ENCODE data around the gene OSBPL6. TPM values are rescaled to one million over a fixed set of nuclear protein-coding genes. Genes with fewer than 3 reads are reported as not detected.
"Not testable (repeated sequence)": the region's sequence is repeated elsewhere in the genome, so short reads cannot be mapped to it uniquely, and the experiment has no call there.

The OSBPL6 gene
- total and polyA plus RNA-seq, 2 donors (not counting 1 experiment from before 2014, with no cell fraction given), result 0.06 TPM; not detected in 1

DNA sequence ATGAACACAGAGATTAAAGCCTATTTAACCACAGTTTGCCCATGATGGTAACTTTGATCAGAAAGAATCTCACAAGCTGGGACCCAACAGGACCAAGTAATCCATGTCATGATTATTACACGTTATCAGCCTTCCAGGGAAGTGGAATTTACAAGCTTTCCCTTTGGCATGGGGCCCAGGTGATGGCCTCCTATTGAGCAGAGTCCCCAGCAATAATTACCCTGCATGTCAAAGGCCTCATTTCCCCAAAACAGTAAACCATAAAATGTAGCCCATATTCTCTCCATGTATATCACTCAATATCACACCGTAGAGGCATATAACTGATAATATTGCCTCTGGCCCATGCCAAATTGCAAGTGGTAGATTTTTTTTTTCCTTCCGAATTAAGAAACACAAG lies 217.7 kb downstream of the OSBPL6 start:
- ATAC-seq (ENCODE audit: low read depth) (no peak), DNase-seq (no peak)
- intact Hi-C loops (cut with micrococcal nuclease), result no loop called here
- Mint-ChIP-seq H3K4me3 (peak overlapping the region; percentile 15), H3K27me3 (no peaks in the 10 kb centered on the region), H3K9me3 (ENCODE audit: insufficient read depth) (no peaks in the 10 kb centered on the region), H3K27ac (peak overlapping the region; percentile 7), H3K4me1 (peaks cover 19% of the 10 kb centered on the region)
- peaks cover 10 to 15% of the 10 kb centered on the region in 2 donors for H3K4me1 ChIP-seq (ENCODE audit: control insufficient read depth in 2 of 2, insufficient read depth in 2 of 2, low read length in 2 of 2)
- TF ChIP-seq, protein P1, sequence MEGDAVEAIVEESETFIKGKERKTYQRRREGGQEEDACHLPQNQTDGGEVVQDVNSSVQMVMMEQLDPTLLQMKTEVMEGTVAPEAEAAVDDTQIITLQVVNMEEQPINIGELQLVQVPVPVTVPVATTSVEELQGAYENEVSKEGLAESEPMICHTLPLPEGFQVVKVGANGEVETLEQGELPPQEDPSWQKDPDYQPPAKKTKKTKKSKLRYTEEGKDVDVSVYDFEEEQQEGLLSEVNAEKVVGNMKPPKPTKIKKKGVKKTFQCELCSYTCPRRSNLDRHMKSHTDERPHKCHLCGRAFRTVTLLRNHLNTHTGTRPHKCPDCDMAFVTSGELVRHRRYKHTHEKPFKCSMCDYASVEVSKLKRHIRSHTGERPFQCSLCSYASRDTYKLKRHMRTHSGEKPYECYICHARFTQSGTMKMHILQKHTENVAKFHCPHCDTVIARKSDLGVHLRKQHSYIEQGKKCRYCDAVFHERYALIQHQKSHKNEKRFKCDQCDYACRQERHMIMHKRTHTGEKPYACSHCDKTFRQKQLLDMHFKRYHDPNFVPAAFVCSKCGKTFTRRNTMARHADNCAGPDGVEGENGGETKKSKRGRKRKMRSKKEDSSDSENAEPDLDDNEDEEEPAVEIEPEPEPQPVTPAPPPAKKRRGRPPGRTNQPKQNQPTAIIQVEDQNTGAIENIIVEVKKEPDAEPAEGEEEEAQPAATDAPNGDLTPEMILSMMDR (IDR thresholded peaks at IDR 0.05), result no peak
- no peak for TF ChIP-seq EZH2 (IDR thresholded peaks at IDR 0.05; ENCODE audit: borderline replicate concordance, insufficient read depth, low read depth, low read length, poor library complexity, severe bottlenecking)
- H3K9me3 ChIP-seq (ENCODE audit: control extremely low read depth in 1 of 3, control insufficient read depth in 2 of 3, insufficient read depth in 1 of 3, low read length in 2 of 3), result no peaks in the 10 kb centered on the region
- H3K27ac ChIP-seq (ENCODE audit: low read length in 2 of 2), result no peak overlapping the region
- CTCF ChIA-PET, result interaction anchor here (0.7 to 9.6 kb wide), 2 partner anchors 15 to 1450 kb away, joined by 6 to 126 read pairs; no protein-coding TSS in a partner anchor
- no peaks in the 10 kb centered on the region for H4K20me1 ChIP-seq (ENCODE audit: control insufficient read depth, insufficient read depth, low read length, poor library complexity, severe bottlenecking)
- no peak overlapping the region for H3K9ac ChIP-seq (ENCODE audit: low read length)
- no peak overlapping the region for H2AFZ ChIP-seq (ENCODE audit: insufficient read depth, low read depth, low read length, poor library complexity, severe bottlenecking)
- H3K79me2 ChIP-seq (ENCODE audit: control insufficient read depth, insufficient read depth, low read length), result no peaks in the 10 kb centered on the region
- POLR2A ChIA-PET, result interaction anchor here (0.6 kb wide), 1 partner anchor 1263 kb away, joined by 6 read pairs; no protein-coding TSS in a partner anchor
- no peaks in the 10 kb centered on the region for H3K36me3 ChIP-seq (replicated peaks in 1 of 2; ENCODE audit: control extremely low read depth in 1 of 2, control insufficient read depth in 1 of 2, extremely low read depth in 1 of 2, insufficient read depth in 2 of 2, low read length in 1 of 2)
- no peak overlapping the region for H3K4me2 ChIP-seq (replicated peaks; ENCODE audit: low read depth, low read length, poor library complexity, severe bottlenecking)
- H3K27me3 ChIP-seq (replicated peaks in 1 of 4; ENCODE audit: control extremely low read depth in 1 of 4, control insufficient read depth in 3 of 4, insufficient read depth in 4 of 4, low read length in 3 of 4), result no peaks in the 10 kb centered on the region
- no peak overlapping the region for H3K4me3 ChIP-seq (ENCODE audit: control extremely low read depth in 1 of 5, extremely low read depth in 1 of 5, insufficient read depth in 1 of 5, low read depth in 2 of 5, low read length in 4 of 5)
- WGBS (ENCODE audit: insufficient coverage), result 60% methylated on average over 1 of the region's 3 CpGs

DNA sequence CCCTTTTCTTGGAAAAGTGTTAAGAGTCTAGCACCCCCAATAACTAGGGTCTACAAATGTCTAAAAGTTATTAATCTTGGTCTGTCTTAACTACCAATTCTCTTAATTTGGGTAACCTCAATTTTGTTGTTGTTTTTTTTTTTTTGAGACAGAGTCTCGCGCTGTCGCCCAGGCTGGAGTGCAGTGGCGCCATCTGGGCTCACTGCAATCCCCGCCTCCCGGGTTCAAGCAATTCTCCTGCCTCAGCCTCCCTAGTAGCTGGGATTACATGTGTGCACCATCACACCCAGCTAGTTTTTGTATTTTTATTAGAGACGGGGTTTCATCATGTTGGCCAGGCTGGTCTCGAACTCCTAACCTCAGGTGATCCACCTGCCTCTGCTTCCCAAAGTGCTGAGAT lies 218.1 kb downstream of the OSBPL6 start:
- H3K27me3 ChIP-seq (replicated peaks in 1 of 4; ENCODE audit: control extremely low read depth in 1 of 4, control insufficient read depth in 3 of 4, insufficient read depth in 4 of 4, low read length in 3 of 4); H3K27ac Mint-ChIP-seq; intact Hi-C loops (cut with micrococcal nuclease); H3K36me3 ChIP-seq (replicated peaks in 1 of 2; ENCODE audit: control extremely low read depth in 1 of 2, control insufficient read depth in 1 of 2, extremely low read depth in 1 of 2, insufficient read depth in 2 of 2, low read length in 1 of 2); H3K9me3 Mint-ChIP-seq (ENCODE audit: insufficient read depth); H3K27me3 Mint-ChIP-seq; H3K9ac ChIP-seq (ENCODE audit: low read length); H3K27ac ChIP-seq (ENCODE audit: low read length in 2 of 2); DNase-seq; H2AFZ ChIP-seq (ENCODE audit: insufficient read depth, low read depth, low read length, poor library complexity, severe bottlenecking); ATAC-seq (ENCODE audit: low read depth); H3K4me3 ChIP-seq (ENCODE audit: control extremely low read depth in 1 of 5, extremely low read depth in 1 of 5, insufficient read depth in 1 of 5, low read depth in 2 of 5, low read length in 4 of 5); H3K4me2 ChIP-seq (replicated peaks; ENCODE audit: low read depth, low read length, poor library complexity, severe bottlenecking); H4K20me1 ChIP-seq (ENCODE audit: control insufficient read depth, insufficient read depth, low read length, poor library complexity, severe bottlenecking); H3K79me2 ChIP-seq (ENCODE audit: control insufficient read depth, insufficient read depth, low read length); H3K9me3 ChIP-seq (ENCODE audit: control extremely low read depth in 1 of 3, control insufficient read depth in 2 of 3, insufficient read depth in 1 of 3, low read length in 2 of 3): not testable (repeated sequence)
- ChIA-PET POLR2A (interaction anchor here (0.6 kb wide), 1 partner anchor 1264 kb away, joined by 6 read pairs; no protein-coding TSS in a partner anchor), CTCF (interaction anchor here (0.7 to 9.6 kb wide), 7 partner anchors 10 to 1450 kb away, joined by 3 to 126 read pairs (median 17); partner anchors contain the start of genes PJVK and PRKRA)
- Mint-ChIP-seq H3K4me1 (peaks cover 19% of the 10 kb centered on the region), H3K4me3 (peak overlapping the region; percentile 88)
- WGBS (ENCODE audit: insufficient coverage), result 98% methylated on average over 6 of the region's 8 CpGs
- peaks cover 10 to 15% of the 10 kb centered on the region in 2 donors for H3K4me1 ChIP-seq (ENCODE audit: control insufficient read depth in 2 of 2, insufficient read depth in 2 of 2, low read length in 2 of 2)
